A673 (cell line): Measurements from ENCODE around the gene PSMA1.

Source experiments
- CTCF ChIP-seq: fragments of 300-800, 200-600 bp; sonication (generic); conservative IDR thresholded peaks from 2 replicates; pipeline ENCODE4 v1.5.1; 2017; ENCODE audit warnings: low read depth, mild to moderate bottlenecking, antibody characterized with exemption, low read length, moderate library complexity, mixed read lengths
- EZH2 ChIP-seq: fragments of 200-600 bp; sonication (generic); IDR thresholded peaks from 2 replicates; pipeline ENCODE4 v1.6.1; 2017; ENCODE audit warnings: borderline replicate concordance, low read depth, mild to moderate bottlenecking, mixed read lengths, antibody characterized with exemption, low read length; ENCODE audit not compliant: poor library complexity, severe bottlenecking

GRCh38 chr11:14460147-14460546 lies 60.0 kb downstream of the PSMA1 start:
- no peak for TF ChIP-seq CTCF
- no peak for TF ChIP-seq EZH2
